SK-N-MC (cell line): ENCODE results near the gene LUZP2.

Source experiments
- DNase-seq: peaks from one replicate; pipeline ENCODE4 v3.0.0-alpha.2; 2011; ENCODE audit warnings: low read depth, low spot score
- H3K27ac ChIP-seq: fragments of 200-600 bp; sonication (generic); 2 replicates; pipeline ENCODE4 v1.5.1; 2016; ENCODE audit warnings: mixed run types
- H3K36me3 ChIP-seq: fragments of 200-600 bp; sonication (generic); 2 replicates; pipeline ENCODE4 v1.6.1; 2017; ENCODE audit warnings: antibody characterized with exemption, low read length, mixed read lengths; ENCODE audit not compliant: insufficient read depth
- H3K4me3 ChIP-seq: fragments of 200-600 bp; sonication (generic); 2 replicates; pipeline ENCODE4 v1.5.1; 2016
- H3K9ac ChIP-seq: fragments of 200-600 bp; sonication (generic); 2 replicates; pipeline ENCODE4 v1.8.0; 2017; ENCODE audit warnings: mixed run types, mixed read lengths; ENCODE audit not compliant: insufficient read length
- H3K9me3 ChIP-seq: fragments of 200-600 bp; sonication (generic); 2 replicates; pipeline ENCODE4 v1.6.1; 2017; ENCODE audit warnings: low read depth, mild to moderate bottlenecking, antibody characterized with exemption, low read length, moderate library complexity, mixed read lengths
- EZH2 ChIP-seq: fragments of 200-600 bp; sonication (generic); IDR thresholded peaks from one replicate; pipeline ENCODE4 v1.6.1; 2017; ENCODE audit warnings: antibody characterized with exemption
- FOXP2 ChIP-seq: optimal IDR thresholded peaks from 2 replicates; pipeline ENCODE3; 2011; ENCODE audit warnings: mild to moderate bottlenecking, moderate library complexity; ENCODE audit not compliant: insufficient read depth; ENCODE audit errors: extremely low read length, control extremely low read depth
- POLR2AphosphoS5 ChIP-seq: IDR thresholded peaks from 2 replicates; pipeline ENCODE4 v1.6.1; 2012; ENCODE audit warnings: mild to moderate bottlenecking, low read depth, low read length, borderline replicate concordance

The LUZP2 gene

DNA sequence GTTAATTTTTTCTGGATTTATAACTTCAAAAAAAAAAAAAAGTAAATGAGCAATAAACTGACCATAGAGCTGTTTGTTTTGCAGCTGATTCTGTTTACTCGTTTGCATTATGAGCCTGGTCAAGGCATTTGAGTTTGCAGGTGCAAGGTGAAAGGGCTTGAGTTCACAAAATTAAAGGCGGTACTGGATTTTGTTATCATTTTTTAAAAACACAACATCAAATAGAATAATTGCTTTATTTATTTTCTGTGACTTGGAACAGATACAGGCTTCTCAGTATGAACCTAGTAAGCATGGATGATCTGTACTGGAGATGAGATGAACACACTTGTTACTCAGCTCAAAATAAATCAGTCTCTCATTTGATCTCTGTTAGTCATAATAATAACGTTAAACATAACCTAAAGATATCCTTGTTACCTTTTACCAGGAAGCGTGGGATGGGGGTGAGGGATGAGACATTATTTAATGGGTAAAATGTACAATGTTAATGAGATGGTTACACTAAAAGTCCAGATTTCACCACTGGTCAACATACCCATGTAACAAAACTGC is 137.8 kb downstream of the LUZP2 start:
- H3K4me3 ChIP-seq = no peak overlapping the region
- no peaks in the 10 kb centered on the region for H3K36me3 ChIP-seq
- no peak for DNase-seq
- no peak for TF ChIP-seq FOXP2
- no peak for TF ChIP-seq EZH2
- TF ChIP-seq POLR2AphosphoS5 = no peak
- no peak overlapping the region for H3K27ac ChIP-seq
- H3K9me3 ChIP-seq = no peaks in the 10 kb centered on the region
- no peak overlapping the region for H3K9ac ChIP-seq

DNA sequence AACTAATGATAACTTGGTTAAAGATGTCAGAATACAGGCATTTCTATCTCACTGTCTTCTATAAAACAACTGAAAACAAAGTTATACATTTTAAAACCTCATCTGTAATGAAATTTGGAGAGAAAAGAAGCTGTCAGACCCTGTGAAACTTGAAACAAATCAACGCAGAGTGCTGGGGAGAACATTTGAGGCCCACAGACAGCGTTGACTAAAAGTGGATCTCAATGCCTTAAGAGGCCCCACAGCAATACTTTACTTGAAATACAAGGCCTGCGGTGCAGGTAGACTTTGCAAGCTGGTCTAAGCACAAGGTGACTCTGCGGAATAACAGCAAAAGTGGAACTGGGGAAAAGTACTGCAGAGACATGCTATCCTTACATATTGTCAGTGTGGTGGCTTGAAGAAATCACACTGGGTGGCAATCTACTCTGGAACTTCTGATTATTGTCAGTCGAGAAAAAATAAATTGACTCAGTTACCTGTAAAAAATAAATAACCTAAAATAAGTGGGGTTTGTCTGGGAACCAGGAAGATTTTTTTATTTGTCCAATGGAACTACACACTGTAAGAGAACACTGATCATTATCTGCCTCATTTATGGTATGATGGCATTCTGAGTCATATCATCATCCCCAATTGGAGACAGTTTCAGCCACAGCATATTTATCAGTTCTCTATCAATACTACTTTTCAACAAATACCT is 138.9 kb downstream of the LUZP2 start:
- H3K27ac ChIP-seq = no peak overlapping the region
- H3K9me3 ChIP-seq = no peaks in the 10 kb centered on the region
- TF ChIP-seq FOXP2 (no peak), EZH2 (no peak), POLR2AphosphoS5 (no peak)
- DNase-seq = no peak
- no peak overlapping the region for H3K9ac ChIP-seq
- H3K36me3 ChIP-seq = no peaks in the 10 kb centered on the region
- no peak overlapping the region for H3K4me3 ChIP-seq

DNA sequence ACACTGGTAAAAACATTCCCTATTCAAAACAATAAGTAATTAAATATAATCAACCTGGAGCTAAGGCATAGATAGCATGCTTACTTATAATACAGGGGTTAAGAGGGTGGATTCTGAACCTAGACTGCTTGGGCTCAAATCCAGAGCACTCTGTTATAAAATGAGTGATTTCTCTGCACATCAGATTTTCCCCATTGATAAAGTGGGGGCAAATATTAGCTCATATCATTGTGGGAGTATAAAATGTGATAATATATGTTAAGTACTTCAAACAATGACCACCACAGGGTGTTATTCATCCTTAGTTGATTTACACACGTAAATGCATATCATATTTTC is 139.4 kb downstream of the LUZP2 start:
- no peak for TF ChIP-seq EZH2
- TF ChIP-seq POLR2AphosphoS5 = no peak
- no peak for TF ChIP-seq FOXP2
- Histone ChIP-seq H3K36me3 (no peaks in the 10 kb centered on the region), H3K27ac (no peak overlapping the region), H3K9ac (no peak overlapping the region), H3K4me3 (no peak overlapping the region), H3K9me3 (no peaks in the 10 kb centered on the region)
- DNase-seq = no peak

DNA sequence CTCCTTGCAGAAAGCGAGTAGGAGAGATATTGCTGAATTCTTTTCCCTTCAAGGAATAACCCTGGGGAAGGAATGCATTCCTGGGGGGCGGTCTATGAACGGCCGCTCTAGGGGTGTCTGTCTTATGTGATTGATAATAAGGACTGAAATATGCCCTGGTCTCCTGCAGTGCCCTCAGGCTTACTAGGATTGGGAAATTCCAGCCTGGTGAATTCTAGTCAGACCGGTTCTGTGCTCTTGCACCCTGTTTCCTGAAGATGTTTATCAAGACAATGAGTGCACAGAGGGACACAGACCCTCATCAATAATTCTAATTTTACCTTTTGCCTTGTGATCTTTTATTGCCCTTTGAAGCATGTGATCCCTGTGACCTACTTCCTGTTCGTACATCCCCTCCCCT is 140.7 kb downstream of the LUZP2 start:
- no peak overlapping the region for H3K9ac ChIP-seq

DNA sequence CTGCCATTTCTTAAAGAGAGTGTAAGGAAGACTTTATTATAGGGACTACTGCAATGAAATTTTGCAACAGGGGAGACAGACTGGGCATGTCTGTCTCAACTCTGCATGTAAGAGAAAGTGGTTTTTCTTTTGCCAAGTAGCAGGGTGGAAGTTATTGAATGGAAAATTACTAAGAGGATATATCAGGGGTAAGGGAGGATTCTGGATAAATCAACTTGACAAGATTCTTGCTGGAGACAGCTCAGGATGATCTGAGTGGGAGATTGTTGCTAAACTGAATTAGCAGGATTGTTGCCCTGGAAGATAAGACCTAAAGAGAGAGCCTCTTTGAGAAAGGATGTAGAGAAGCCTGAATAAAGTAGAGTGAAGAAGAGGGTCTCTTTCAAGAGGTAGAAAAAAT is 145.8 kb downstream of the LUZP2 start:
- Histone ChIP-seq H3K9ac (no peak overlapping the region), H3K4me3 (no peak overlapping the region), H3K36me3 (no peaks in the 10 kb centered on the region), H3K9me3 (no peaks in the 10 kb centered on the region), H3K27ac (no peak overlapping the region)
- TF ChIP-seq EZH2 = no peak
- TF ChIP-seq POLR2AphosphoS5 = no peak
- TF ChIP-seq FOXP2 = no peak
- DNase-seq = no peak

More for the DNA sequence above, 140.7 kb downstream of the LUZP2 start:
- no peak overlapping the region for H3K27ac ChIP-seq
- H3K9me3 ChIP-seq = no peaks in the 10 kb centered on the region
- DNase-seq = no peak
- no peaks in the 10 kb centered on the region for H3K36me3 ChIP-seq
- TF ChIP-seq FOXP2 (no peak), EZH2 (no peak), POLR2AphosphoS5 (no peak)
- no peak overlapping the region for H3K4me3 ChIP-seq

DNA sequence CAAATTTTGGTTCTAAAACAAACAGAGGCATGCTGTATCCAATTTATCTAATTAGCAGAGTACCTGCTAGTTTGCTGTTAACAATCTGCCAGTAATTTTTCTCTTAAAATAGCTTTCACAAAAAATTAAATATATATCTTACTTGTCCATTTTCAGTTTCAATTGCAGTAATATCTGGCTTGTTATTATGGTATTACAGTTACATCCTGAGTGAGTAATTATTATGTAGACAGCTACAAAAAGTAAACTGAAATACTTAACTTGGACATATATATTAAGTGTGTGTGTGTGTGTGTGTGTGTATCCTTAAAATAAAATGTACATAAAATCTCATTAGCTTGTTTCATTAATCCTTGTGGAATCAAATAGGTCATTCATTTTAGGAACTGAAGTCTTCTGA is 148.7 kb downstream of the LUZP2 start:
- no peak overlapping the region for H3K9ac ChIP-seq
- TF ChIP-seq FOXP2 (no peak), POLR2AphosphoS5 (no peak), EZH2 (no peak)
- no peak overlapping the region for H3K27ac ChIP-seq
- no peak overlapping the region for H3K4me3 ChIP-seq
- no peak for DNase-seq
- no peaks in the 10 kb centered on the region for H3K9me3 ChIP-seq
- no peaks in the 10 kb centered on the region for H3K36me3 ChIP-seq

DNA sequence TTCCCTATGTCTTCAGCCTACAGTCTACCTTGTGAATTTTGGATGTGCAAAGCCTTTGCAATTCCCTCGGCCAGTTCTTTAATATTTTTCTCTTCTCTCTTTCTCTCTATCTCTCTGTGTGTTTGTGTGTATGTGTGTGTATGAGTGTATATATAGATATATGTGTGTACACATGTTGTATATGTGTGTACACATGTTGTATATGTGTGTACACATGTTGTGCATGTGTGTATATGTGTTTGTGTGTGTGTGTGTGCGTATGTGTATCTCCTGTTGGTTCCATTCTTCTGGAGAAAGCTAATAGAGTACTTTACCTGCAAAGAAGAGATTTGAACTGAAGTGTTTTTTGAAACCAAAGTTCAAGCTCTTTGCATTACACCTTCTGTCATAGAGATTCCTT is 155.0 kb downstream of the LUZP2 start:
- no peak overlapping the region for H3K4me3 ChIP-seq
- DNase-seq = no peak
- no peaks in the 10 kb centered on the region for H3K9me3 ChIP-seq
- H3K27ac ChIP-seq = no peak overlapping the region
- no peaks in the 10 kb centered on the region for H3K36me3 ChIP-seq
- no peak for TF ChIP-seq POLR2AphosphoS5
- TF ChIP-seq FOXP2 = no peak
- no peak for TF ChIP-seq EZH2
- H3K9ac ChIP-seq = no peak overlapping the region

DNA sequence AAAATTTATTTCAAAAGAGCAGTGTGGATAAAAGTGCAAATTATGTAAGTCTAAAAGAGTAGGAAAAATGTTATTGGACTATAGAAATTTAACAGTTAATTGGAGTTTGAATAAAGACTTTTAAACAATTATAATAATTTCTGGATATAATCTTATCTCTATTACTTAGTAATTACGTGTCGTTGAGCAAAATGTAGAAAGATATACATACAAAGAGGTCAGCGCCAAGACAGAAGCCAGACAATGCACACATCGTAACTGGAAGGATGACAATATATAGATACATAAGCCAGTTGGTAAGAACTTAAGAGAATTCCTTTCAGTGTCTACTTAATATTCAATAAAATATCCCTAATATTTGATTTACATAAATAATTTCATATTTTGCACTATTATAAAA is 157.0 kb downstream of the LUZP2 start:
- no peak for DNase-seq
- no peak overlapping the region for H3K27ac ChIP-seq
- no peak for TF ChIP-seq EZH2
- TF ChIP-seq FOXP2 = no peak
- no peak for TF ChIP-seq POLR2AphosphoS5
- no peak overlapping the region for H3K9ac ChIP-seq
- H3K4me3 ChIP-seq = no peak overlapping the region
- H3K36me3 ChIP-seq = no peaks in the 10 kb centered on the region
- H3K9me3 ChIP-seq = no peaks in the 10 kb centered on the region

DNA sequence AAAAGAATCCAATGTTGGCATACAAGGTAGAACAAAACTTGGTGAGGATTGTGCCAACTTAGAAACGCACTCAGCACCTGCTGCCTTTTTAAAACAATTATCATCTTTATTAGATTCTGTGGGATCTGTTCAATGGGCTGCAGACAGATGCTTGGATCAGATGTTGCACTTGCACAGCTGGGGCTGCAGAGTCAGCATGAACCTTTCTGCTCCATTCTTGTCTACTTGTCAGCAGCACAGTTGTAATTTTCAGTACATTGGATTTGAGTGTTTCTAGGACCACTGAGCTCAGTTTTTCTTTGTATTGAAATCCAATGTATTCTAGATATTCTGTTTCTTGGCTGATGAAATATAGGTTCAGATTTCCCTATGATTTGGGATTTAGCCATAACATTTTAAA is 164.5 kb downstream of the LUZP2 start:
- TF ChIP-seq POLR2AphosphoS5 (no peak), EZH2 (no peak), FOXP2 (no peak)
- no peak overlapping the region for H3K4me3 ChIP-seq
- no peak for DNase-seq
- no peaks in the 10 kb centered on the region for H3K36me3 ChIP-seq
- no peaks in the 10 kb centered on the region for H3K9me3 ChIP-seq
- no peak overlapping the region for H3K9ac ChIP-seq
- H3K27ac ChIP-seq = no peak overlapping the region
